ENCODE data around the gene PDHX. TPM values are rescaled to one million over a fixed set of nuclear protein-coding genes. Genes with fewer than 3 reads are reported as not detected.
"Not testable (repeated sequence)": the region's sequence is repeated elsewhere in the genome, so short reads cannot be mapped to it uniquely, and the experiment has no call there.

Gene PDHX
- 100 to 1,000 TPM in 1 of 2 donors, 10 to 100 TPM in 1; 92.1 to 115 TPM for total RNA-seq
- long read RNA-seq, transcript PDHX-201 (11 exons, 2,389 nt), result major isoform, 213 of 260 reads
- long read RNA-seq, transcript PDHX-202 (6 exons, 952 nt), result minor isoform, 5 of 260 reads
- long read RNA-seq, partial matches to known transcripts, result 30 of 260 reads
- long read RNA-seq, other reads (novel, unspliced or antisense), result 12 of 260 reads

- intact Hi-C loops (cut with DNase I), result no loop called here
- ATAC-seq, result peak; percentile 93 to 97
- peak; percentile 99 for DNase-seq
These were observed at the start of gene PDHX, which contains the start of gene APIP for GRCh38 chr11:34916015-34916842. PDHX (plus strand) TSS chr11:34916618; CDS start chr11:34916656, 38 bp downstream. APIP (minus strand) TSS chr11:34916379; CDS start chr11:34916284, 95 bp downstream.

- ATAC-seq (no peak), DNase-seq (no peak)
- intact Hi-C loops (cut with DNase I), result no loop called here
These were observed 47.0 kb upstream of the PDHX start for GRCh38 chr11:34869425-34869824.

DNA sequence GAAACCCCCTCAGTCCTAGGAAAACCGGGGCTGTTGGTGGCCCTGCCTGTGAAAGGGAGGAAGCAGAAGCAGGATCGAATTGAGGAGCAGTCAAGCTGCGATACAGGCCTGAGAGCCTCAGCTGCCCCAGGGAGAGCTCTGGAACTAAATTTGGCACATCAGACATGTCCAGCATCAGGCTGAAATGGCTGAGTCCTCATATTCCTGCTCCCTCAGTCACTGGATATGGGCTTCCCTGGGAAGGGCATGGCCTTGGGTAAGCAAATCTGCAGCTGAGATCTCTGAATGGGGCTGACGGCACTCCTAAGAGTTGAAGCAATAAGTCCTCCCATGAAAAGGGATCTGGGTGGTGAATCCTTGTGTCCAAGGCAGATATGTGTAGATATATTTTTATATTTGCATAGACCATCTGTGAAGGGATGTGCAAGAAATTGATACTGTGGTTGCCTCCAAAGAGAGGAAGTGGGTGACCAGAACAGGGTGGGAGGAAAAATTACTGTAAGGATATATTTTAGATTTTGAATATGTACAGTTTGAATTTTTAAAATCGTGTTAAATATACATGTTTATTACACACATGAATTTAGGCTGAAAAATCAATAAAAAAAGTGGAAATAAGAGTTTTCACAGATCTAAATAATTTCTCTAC is 45.7 kb upstream of the PDHX start:
- intact Hi-C loops (cut with DNase I), result no loop called here
- ATAC-seq (no peak), DNase-seq (no peak)

DNA sequence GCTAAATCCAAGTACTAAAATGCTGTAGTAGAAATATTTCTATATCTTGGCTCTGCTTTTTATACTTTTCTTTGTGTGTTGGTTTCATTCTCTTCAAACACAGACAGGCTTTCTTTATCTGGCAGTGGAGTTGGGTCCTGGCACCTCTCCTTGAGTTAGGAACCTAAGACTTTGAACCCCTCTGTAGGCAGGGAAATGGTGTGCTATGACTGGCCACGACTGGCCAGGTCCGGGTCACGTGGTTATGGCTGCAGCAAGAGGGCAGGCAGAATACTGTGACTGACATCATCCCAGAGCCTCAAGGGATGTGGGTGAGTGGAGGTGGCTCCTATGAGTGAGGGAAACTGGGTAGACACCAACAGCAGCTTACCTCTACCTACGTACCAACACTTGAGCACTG is 42.2 kb upstream of the PDHX start:
- intact Hi-C loops (cut with DNase I), result no loop called here
- DNase-seq, result no peak
- ATAC-seq, result no peak

- ATAC-seq, result no peak
- intact Hi-C loops (cut with DNase I), result no loop called here
- DNase-seq, result no peak
These were observed 38.9 kb upstream of the PDHX start for GRCh38 chr11:34877375-34877975.

- no peak for ATAC-seq
- no peak for DNase-seq
These were observed 34.5 kb upstream of the PDHX start for GRCh38 chr11:34881900-34882299.

DNA sequence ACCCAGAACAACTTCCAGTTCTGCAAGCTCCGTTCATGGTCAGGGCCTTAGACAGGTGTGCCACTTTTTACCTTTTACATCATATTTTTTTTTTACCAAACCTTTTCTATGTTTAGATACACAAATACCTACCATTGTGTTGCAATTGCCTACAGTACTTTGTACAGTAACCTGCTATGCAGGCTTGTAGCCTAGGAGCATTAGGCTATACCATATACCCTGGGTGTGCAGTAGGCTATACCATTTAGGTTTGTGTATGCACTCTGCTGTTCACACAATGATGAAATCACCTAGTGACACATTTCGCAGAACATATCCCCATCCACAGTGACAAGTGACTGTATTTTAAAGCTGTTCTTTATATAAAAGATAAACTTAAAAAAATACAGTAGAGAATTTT is 29.8 kb upstream of the PDHX start:
- no peak for DNase-seq
- ATAC-seq, result no peak
- intact Hi-C loops (cut with DNase I), result no loop called here

More at GRCh38 chr11:34881900-34882299, 34.5 kb upstream of the PDHX start:
- intact Hi-C loops (cut with DNase I), result no loop called here

DNA sequence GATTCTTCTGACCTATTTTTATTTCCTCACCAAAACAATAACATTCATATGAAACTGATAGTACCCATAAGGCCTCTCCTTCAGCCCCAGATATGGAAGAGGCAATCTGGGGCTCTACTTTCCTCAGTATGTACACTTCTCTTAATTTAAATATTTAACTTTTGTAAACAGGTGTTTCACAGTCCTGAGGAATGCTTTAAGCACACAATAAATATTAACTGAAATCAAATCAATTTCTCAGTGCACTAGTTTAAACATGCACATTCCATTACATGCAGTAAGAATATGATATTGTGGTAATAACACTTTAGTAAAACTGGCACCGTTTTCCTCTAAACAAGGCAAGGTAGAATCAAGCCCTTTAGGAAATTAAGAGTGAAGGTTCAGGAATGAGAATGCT is 29.2 kb upstream of the PDHX start:
- no peak for DNase-seq
- no peak for ATAC-seq
- intact Hi-C loops (cut with DNase I), result no loop called here

GRCh38 chr11:34890089-34890488 is 26.3 kb upstream of the PDHX start:
- no peak for ATAC-seq
- DNase-seq, result no peak
- intact Hi-C loops (cut with DNase I), result loop anchor here in 1 of 2 donors (5.0 kb wide), 1 partner anchor 303 kb away; no protein-coding TSS in a partner anchor

- intact Hi-C loops (cut with DNase I), result loop anchor here (1.0 to 5.0 kb wide), 2 partner anchors 304 to 306 kb away; no protein-coding TSS in a partner anchor
These were observed 25.6 kb upstream of the PDHX start for GRCh38 chr11:34890812-34891211.

GRCh38 chr11:34891611-34892010 is 24.8 kb upstream of the PDHX start:
- no peak for DNase-seq
- intact Hi-C loops (cut with DNase I), result loop anchor here (1.0 to 5.0 kb wide), 2 partner anchors 304 to 306 kb away; no protein-coding TSS in a partner anchor
- no peak for ATAC-seq

More at GRCh38 chr11:34890812-34891211, 25.6 kb upstream of the PDHX start:
- DNase-seq, result no peak
- no peak for ATAC-seq

DNA sequence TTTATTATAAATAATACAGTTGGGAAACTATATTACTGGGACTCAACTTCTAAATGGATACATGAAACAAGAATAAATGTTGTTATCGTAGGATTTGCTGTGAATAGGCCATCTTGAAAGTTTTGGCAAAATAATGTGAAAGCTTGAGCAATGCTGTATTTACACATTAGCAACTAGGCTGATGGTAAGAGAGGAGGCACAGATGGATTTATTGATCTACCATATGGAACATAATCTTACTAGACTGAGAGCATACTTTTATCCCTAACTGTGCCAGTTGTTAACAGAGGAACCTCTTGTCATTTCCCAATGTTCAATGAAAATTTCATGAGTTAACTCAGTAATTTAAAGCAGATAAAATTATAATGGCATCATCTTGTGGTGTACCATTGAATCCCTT is 23.0 kb upstream of the PDHX start:
- DNase-seq (no peak), ATAC-seq (no peak)
- intact Hi-C loops (cut with DNase I), result loop anchor here in 1 of 2 donors (5.0 kb wide), 1 partner anchor 306 kb away; no protein-coding TSS in a partner anchor

GRCh38 chr11:34896191-34896590 is 20.2 kb upstream of the PDHX start:
- ATAC-seq; intact Hi-C loops (cut with DNase I); DNase-seq: not testable (repeated sequence)

GRCh38 chr11:34897171-34897870 is 19.1 kb upstream of the PDHX start:
- DNase-seq, result no peak
- ATAC-seq, result no peak
- intact Hi-C loops (cut with DNase I), result no loop called here

- no peak for ATAC-seq
These were observed 17.9 kb upstream of the PDHX start for GRCh38 chr11:34898474-34898873.

GRCh38 chr11:34899633-34900016 is 16.8 kb upstream of the PDHX start:
- DNase-seq, result no peak
- no peak for ATAC-seq
- intact Hi-C loops (cut with DNase I), result no loop called here

More at GRCh38 chr11:34898474-34898873, 17.9 kb upstream of the PDHX start:
- no peak for DNase-seq
- intact Hi-C loops (cut with DNase I), result no loop called here

GRCh38 chr11:34904421-34904955 is 11.9 kb upstream of the PDHX start:
- ATAC-seq (no peak), DNase-seq (no peak)
- intact Hi-C loops (cut with DNase I), result no loop called here

- ATAC-seq (no peak), DNase-seq (no peak)
- intact Hi-C loops (cut with DNase I), result no loop called here
These were observed 10.8 kb upstream of the PDHX start for GRCh38 chr11:34905666-34906065.

All from left cardiac atrium (tissue), 4 donors.